HCT116 (cell line): ENCODE results near the gene LAMA1. TPM values are rescaled to one million over a fixed set of nuclear protein-coding genes. Genes with fewer than 3 reads are reported as not detected.

Experiments used
- ATAC-seq: fragments of 200-7000 bp; cut with Tn5 transposase; 2 replicates; pipeline ENCODE4 v1.9.1; 2020; ENCODE audit warnings: mild to moderate bottlenecking, moderate library complexity
- BruUV-seq: library from RNA; stranded (reverse); fragments of 400-500 nt; replicated peaks from 2 replicates; lab custom pipeline; 2021; lab: Mats Ljungman, UMichigan
- CTCF ChIA-PET: fragments of 300-600 bp; sonication (Branson Sonifier 250); formaldehyde crosslinking; loops from one replicate; lab custom pipeline; 2021; ENCODE audit warnings: antibody characterized with exemption; lab: Charles Lee
- POLR2A ChIA-PET: fragments of 300-600, 350-600 bp; sonication (Branson Sonifier 250); formaldehyde crosslinking; loops from one replicate; lab custom pipeline; 2021; ENCODE audit warnings: antibody characterized with exemption; lab: Charles Lee
- RAD21 ChIA-PET, 2 experiments: fragments of 300-600 bp; sonication (Branson Sonifier 250); formaldehyde crosslinking; loops; one replicate each; lab custom pipeline; 2023; ENCODE audit warnings: low total read pairs in 2 of 2; ENCODE audit not compliant: uncharacterized antibody in 2 of 2, unreplicated experiment in 2 of 2, low non-redundant PET in 1 of 2; lab: Charles Lee
- DNase-seq: peaks from one replicate; pipeline ENCODE4 v3.0.0-alpha.2; 2010; ENCODE audit warnings: low read depth, low spot score
- H2AFZ ChIP-seq: fragments of 200-600 bp; shearing (Covaris generic), sonication (generic); 2 replicates; pipeline ENCODE4 v1.6.1; 2017; ENCODE audit warnings: low read depth, mixed run types, mixed read lengths, antibody characterized with exemption, low read length; ENCODE audit not compliant: poor library complexity, severe bottlenecking
- H3K27ac ChIP-seq: 2 replicates; pipeline ENCODE4 v1.5.1; 2012; ENCODE audit warnings: low read depth, low read length
- H3K27me3 ChIP-seq: fragments of 200-600 bp; sonication (generic); 2 replicates; pipeline ENCODE4 v1.6.1; 2016; ENCODE audit warnings: mixed run types, low read length, mixed read lengths; ENCODE audit not compliant: insufficient read depth
- H3K36me3 ChIP-seq, 2 experiments: fragments of 200-500 bp in 1 of 2; fragments of 200-600 bp in 1 of 2; sonication (Bioruptor generic) in 1 of 2; sonication (generic) in 1 of 2; 2 replicates each; pipeline versions ENCODE4 v1.5.1 to v1.6.1; 2014 to 2016; ENCODE audit warnings: low read length in 2 of 2, inconsistent platforms in 1 of 2, mixed read lengths in 1 of 2, mixed run types in 1 of 2; ENCODE audit not compliant: insufficient read depth in 2 of 2, control insufficient read depth in 1 of 2
- H3K4me1 ChIP-seq, 2 experiments: fragments of 200-600 bp in 1 of 2; sonication (generic) in 1 of 2; 2 replicates each; pipeline versions ENCODE4 v1.5.1 to v1.6.1; 2012 to 2017; ENCODE audit warnings: low read length in 2 of 2, inconsistent platforms in 1 of 2, mild to moderate bottlenecking in 1 of 2, mixed read lengths in 1 of 2, mixed run types in 1 of 2, moderate library complexity in 1 of 2; ENCODE audit not compliant: insufficient read depth in 2 of 2, control insufficient read depth in 1 of 2
- H3K4me2 ChIP-seq: fragments of 200-600 bp; sonication (generic); 2 replicates; pipeline ENCODE4 v1.6.1; 2017; ENCODE audit warnings: mixed run types, low read length, mixed read lengths
- H3K4me3 ChIP-seq, 2 experiments: fragments of 200-600 bp in 1 of 2; sonication (generic) in 1 of 2; replicated peaks in 1 of 2; 2 replicates each; pipeline ENCODE4 v1.5.1; 2011 to 2016; ENCODE audit warnings: low read length in 2 of 2, control low read depth in 1 of 2, low read depth in 1 of 2, mild to moderate bottlenecking in 1 of 2, mixed read lengths in 1 of 2, mixed run types in 1 of 2
- H3K79me2 ChIP-seq: fragments of 200-600 bp; sonication (generic); 2 replicates; pipeline ENCODE4 v1.6.1; 2017; ENCODE audit warnings: mild to moderate bottlenecking, mixed run types, low read length, moderate library complexity, mixed read lengths; ENCODE audit not compliant: insufficient read depth
- H3K9ac ChIP-seq: fragments of 200-600 bp; sonication (generic); 2 replicates; pipeline ENCODE4 v1.6.1; 2016; ENCODE audit warnings: low read length, mixed read lengths
- H3K9me2 ChIP-seq: fragments of 200-600 bp; sonication (generic), shearing (Covaris generic); 2 replicates; pipeline ENCODE4 v1.6.1; 2017; ENCODE audit warnings: mixed run types, mild to moderate bottlenecking, moderate library complexity; ENCODE audit not compliant: insufficient read depth
- H3K9me3 ChIP-seq, 2 experiments: fragments of 200-500 bp in 1 of 2; fragments of 200-600 bp in 1 of 2; sonication (Bioruptor generic) in 1 of 2; sonication (generic) in 1 of 2; 2 replicates each; pipeline ENCODE4 v1.6.1; 2014 to 2017; ENCODE audit warnings: low read length in 2 of 2, mixed read lengths in 2 of 2, inconsistent platforms in 1 of 2, low read depth in 1 of 2, mild to moderate bottlenecking in 1 of 2, mixed run types in 1 of 2, moderate library complexity in 1 of 2; ENCODE audit not compliant: control insufficient read depth in 1 of 2, insufficient read depth in 1 of 2
- H4K20me1 ChIP-seq: fragments of 200-600 bp; sonication (generic), shearing (Covaris generic); 2 replicates; pipeline ENCODE4 v1.6.1; 2017; ENCODE audit warnings: mixed run types, mild to moderate bottlenecking, moderate library complexity; ENCODE audit not compliant: insufficient read depth
- CBX3 ChIP-seq: IDR thresholded peaks from 2 replicates; pipeline ENCODE4 v1.6.1; 2012; ENCODE audit warnings: low read depth
- CEBPB ChIP-seq: IDR thresholded peaks from 2 replicates; pipeline ENCODE4 v1.6.1; 2012; ENCODE audit warnings: low read depth
- CTCF ChIP-seq, 3 experiments: fragments of 200-600 bp in 1 of 3; sonication (generic) in 1 of 3; IDR thresholded peaks in 2 of 3; conservative IDR thresholded peaks in 1 of 3; 2 replicates each; pipeline ENCODE4 v1.5.1; 2012 to 2017; ENCODE audit warnings: low read depth in 2 of 3, low read length in 2 of 3, antibody characterized with exemption in 1 of 3, borderline replicate concordance in 1 of 3, control low read depth in 1 of 3, mild to moderate bottlenecking in 1 of 3, mixed read lengths in 1 of 3, mixed run types in 1 of 3, moderate library complexity in 1 of 3; ENCODE audit not compliant: insufficient read depth in 1 of 3
- EZH2 ChIP-seq: fragments of 200-600 bp; sonication (generic); IDR thresholded peaks from 2 replicates; pipeline ENCODE4 v1.6.1; 2017; ENCODE audit warnings: antibody characterized with exemption, mixed run types
- JUND ChIP-seq: IDR thresholded peaks from 2 replicates; pipeline ENCODE4 v1.6.1; 2012
- MAX ChIP-seq: IDR thresholded peaks from 2 replicates; pipeline ENCODE4 v1.6.1; 2012
- TCF7L2 ChIP-seq: IDR thresholded peaks from 2 replicates; pipeline ENCODE4 v1.7.0; 2011; ENCODE audit warnings: borderline replicate concordance, inconsistent platforms; ENCODE audit not compliant: insufficient read depth, insufficient read length; ENCODE audit errors: extremely low read depth
- YY1 ChIP-seq: IDR thresholded peaks from 2 replicates; pipeline ENCODE4 v1.6.1; 2011; ENCODE audit warnings: low read length, low read depth, moderate library complexity, mild to moderate bottlenecking; ENCODE audit not compliant: insufficient replicate concordance; ENCODE audit errors: extremely low read depth
- intact Hi-C: fragments of 100-400 bp; cut with micrococcal nuclease; formaldehyde crosslinking; loops from 2 replicates; pipeline ENCODE4 v1.10.0; 2022
- total RNA-seq: library from RNA; stranded (reverse); gene quantifications from one replicate; pipeline ENCODE4 v1.2.1, GENCODE V29; 2021; ENCODE audit not compliant: unreplicated experiment
- TF ChIP-seq, protein P1 (sequence below): IDR thresholded peaks from 2 replicates; pipeline ENCODE4 v1.6.1; 2011; ENCODE audit warnings: mild to moderate bottlenecking, low read length, moderate library complexity; ENCODE audit not compliant: insufficient replicate concordance; ENCODE audit errors: extremely low read depth

Gene LAMA1
- total RNA-seq, 1 experiment from 2014 or later: 0.05 TPM

DNA sequence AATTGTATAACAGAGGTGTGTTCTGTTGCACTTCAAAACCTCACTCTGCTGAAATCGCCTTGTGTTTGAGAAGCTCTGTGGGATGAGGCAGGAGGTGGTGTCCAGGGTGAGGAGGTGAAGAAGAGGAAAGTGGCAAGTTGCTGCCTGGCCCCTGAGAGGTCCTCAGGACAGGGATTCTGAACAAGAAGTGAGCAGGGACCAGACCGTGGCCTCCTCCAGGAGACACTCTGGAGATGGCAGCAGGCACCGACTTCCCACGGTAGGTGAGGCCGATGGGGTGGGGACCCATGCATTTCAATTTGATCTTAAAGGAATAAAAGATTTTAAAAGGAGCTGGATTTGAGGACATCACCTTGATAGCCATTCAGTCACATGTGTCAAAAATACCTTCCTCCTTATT is 37.5 kb upstream of the LAMA1 start:
- no peak for DNase-seq
- TF ChIP-seq MAX (no peak), JUND (no peak), CEBPB (no peak), CTCF (IDR thresholded peaks at IDR 0.05 in 2 of 3, conservative IDR thresholded peaks at IDR 0.05 in 1 of 3; ENCODE audit: borderline replicate concordance in 1 of 3, insufficient read depth in 1 of 3, low read depth in 2 of 3, low read length in 2 of 3) (no peak), EZH2 (no peak), YY1 (no peak), CBX3 (no peak), TCF7L2 (no peak)
- TF ChIP-seq, protein P1, sequence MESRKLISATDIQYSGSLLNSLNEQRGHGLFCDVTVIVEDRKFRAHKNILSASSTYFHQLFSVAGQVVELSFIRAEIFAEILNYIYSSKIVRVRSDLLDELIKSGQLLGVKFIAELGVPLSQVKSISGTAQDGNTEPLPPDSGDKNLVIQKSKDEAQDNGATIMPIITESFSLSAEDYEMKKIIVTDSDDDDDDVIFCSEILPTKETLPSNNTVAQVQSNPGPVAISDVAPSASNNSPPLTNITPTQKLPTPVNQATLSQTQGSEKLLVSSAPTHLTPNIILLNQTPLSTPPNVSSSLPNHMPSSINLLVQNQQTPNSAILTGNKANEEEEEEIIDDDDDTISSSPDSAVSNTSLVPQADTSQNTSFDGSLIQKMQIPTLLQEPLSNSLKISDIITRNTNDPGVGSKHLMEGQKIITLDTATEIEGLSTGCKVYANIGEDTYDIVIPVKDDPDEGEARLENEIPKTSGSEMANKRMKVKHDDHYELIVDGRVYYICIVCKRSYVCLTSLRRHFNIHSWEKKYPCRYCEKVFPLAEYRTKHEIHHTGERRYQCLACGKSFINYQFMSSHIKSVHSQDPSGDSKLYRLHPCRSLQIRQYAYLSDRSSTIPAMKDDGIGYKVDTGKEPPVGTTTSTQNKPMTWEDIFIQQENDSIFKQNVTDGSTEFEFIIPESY: no peak
- TF ChIP-seq, all 23 proteins: peak for 0
- no peaks in the 10 kb centered on the region for H3K36me3 ChIP-seq
- no TSS peak for BruUV-seq
- ChIA-PET CTCF (no interaction called here), RAD21 (no interaction called here), POLR2A (no interaction called here)
- H3K9me3 ChIP-seq: peaks cover 0 to 5% of the 10 kb centered on the region in 2 experiments; a peak in 1 of 4 replicates
- no peak for ATAC-seq
- H3K27ac ChIP-seq: no peak overlapping the region
- no peak overlapping the region for H2AFZ ChIP-seq
- no peaks in the 10 kb centered on the region for H4K20me1 ChIP-seq
- no peaks in the 10 kb centered on the region for H3K27me3 ChIP-seq
- no peak overlapping the region for H3K4me3 ChIP-seq
- H3K9me2 ChIP-seq: no peaks in the 10 kb centered on the region
- H3K9ac ChIP-seq: no peak overlapping the region
- no peaks in the 10 kb centered on the region for H3K79me2 ChIP-seq
- no peaks in the 10 kb centered on the region for H3K4me1 ChIP-seq
- intact Hi-C loops: no loop called here
- H3K4me2 ChIP-seq: no peak overlapping the region
